HCT116 (cell line): Measurements from ENCODE around the gene MMP21. TPM values are rescaled to one million over a fixed set of nuclear protein-coding genes. Genes with fewer than 3 reads are reported as not detected.

Experiments used
- ATAC-seq: fragments of 200-7000 bp; cut with Tn5 transposase; 2 replicates; pipeline ENCODE4 v1.9.1; 2020; ENCODE audit warnings: mild to moderate bottlenecking, moderate library complexity
- BruUV-seq: library from RNA; stranded (reverse); fragments of 400-500 nt; replicated peaks from 2 replicates; lab custom pipeline; 2021; lab: Mats Ljungman, UMichigan
- CTCF ChIA-PET: fragments of 300-600 bp; sonication (Branson Sonifier 250); formaldehyde crosslinking; loops from one replicate; lab custom pipeline; 2021; ENCODE audit warnings: antibody characterized with exemption; lab: Charles Lee
- POLR2A ChIA-PET: fragments of 300-600, 350-600 bp; sonication (Branson Sonifier 250); formaldehyde crosslinking; loops from one replicate; lab custom pipeline; 2021; ENCODE audit warnings: antibody characterized with exemption; lab: Charles Lee
- RAD21 ChIA-PET, 2 experiments: fragments of 300-600 bp; sonication (Branson Sonifier 250); formaldehyde crosslinking; loops; one replicate each; lab custom pipeline; 2023; ENCODE audit warnings: low total read pairs in 2 of 2; ENCODE audit not compliant: uncharacterized antibody in 2 of 2, unreplicated experiment in 2 of 2, low non-redundant PET in 1 of 2; lab: Charles Lee
- DNase-seq: peaks from one replicate; pipeline ENCODE4 v3.0.0-alpha.2; 2010; ENCODE audit warnings: low read depth, low spot score
- H2AFZ ChIP-seq: fragments of 200-600 bp; shearing (Covaris generic), sonication (generic); 2 replicates; pipeline ENCODE4 v1.6.1; 2017; ENCODE audit warnings: low read depth, mixed run types, mixed read lengths, antibody characterized with exemption, low read length; ENCODE audit not compliant: poor library complexity, severe bottlenecking
- H3K27ac ChIP-seq: 2 replicates; pipeline ENCODE4 v1.5.1; 2012; ENCODE audit warnings: low read depth, low read length
- H3K27me3 ChIP-seq: fragments of 200-600 bp; sonication (generic); 2 replicates; pipeline ENCODE4 v1.6.1; 2016; ENCODE audit warnings: mixed run types, low read length, mixed read lengths; ENCODE audit not compliant: insufficient read depth
- H3K36me3 ChIP-seq, 2 experiments: fragments of 200-500 bp in 1 of 2; fragments of 200-600 bp in 1 of 2; sonication (Bioruptor generic) in 1 of 2; sonication (generic) in 1 of 2; 2 replicates each; pipeline versions ENCODE4 v1.5.1 to v1.6.1; 2014 to 2016; ENCODE audit warnings: low read length in 2 of 2, inconsistent platforms in 1 of 2, mixed read lengths in 1 of 2, mixed run types in 1 of 2; ENCODE audit not compliant: insufficient read depth in 2 of 2, control insufficient read depth in 1 of 2
- H3K4me1 ChIP-seq, 2 experiments: fragments of 200-600 bp in 1 of 2; sonication (generic) in 1 of 2; 2 replicates each; pipeline versions ENCODE4 v1.5.1 to v1.6.1; 2012 to 2017; ENCODE audit warnings: low read length in 2 of 2, inconsistent platforms in 1 of 2, mild to moderate bottlenecking in 1 of 2, mixed read lengths in 1 of 2, mixed run types in 1 of 2, moderate library complexity in 1 of 2; ENCODE audit not compliant: insufficient read depth in 2 of 2, control insufficient read depth in 1 of 2
- H3K4me2 ChIP-seq: fragments of 200-600 bp; sonication (generic); 2 replicates; pipeline ENCODE4 v1.6.1; 2017; ENCODE audit warnings: mixed run types, low read length, mixed read lengths
- H3K4me3 ChIP-seq, 2 experiments: fragments of 200-600 bp in 1 of 2; sonication (generic) in 1 of 2; replicated peaks in 1 of 2; 2 replicates each; pipeline ENCODE4 v1.5.1; 2011 to 2016; ENCODE audit warnings: low read length in 2 of 2, control low read depth in 1 of 2, low read depth in 1 of 2, mild to moderate bottlenecking in 1 of 2, mixed read lengths in 1 of 2, mixed run types in 1 of 2
- H3K79me2 ChIP-seq: fragments of 200-600 bp; sonication (generic); 2 replicates; pipeline ENCODE4 v1.6.1; 2017; ENCODE audit warnings: mild to moderate bottlenecking, mixed run types, low read length, moderate library complexity, mixed read lengths; ENCODE audit not compliant: insufficient read depth
- H3K9ac ChIP-seq: fragments of 200-600 bp; sonication (generic); 2 replicates; pipeline ENCODE4 v1.6.1; 2016; ENCODE audit warnings: low read length, mixed read lengths
- H3K9me2 ChIP-seq: fragments of 200-600 bp; sonication (generic), shearing (Covaris generic); 2 replicates; pipeline ENCODE4 v1.6.1; 2017; ENCODE audit warnings: mixed run types, mild to moderate bottlenecking, moderate library complexity; ENCODE audit not compliant: insufficient read depth
- H3K9me3 ChIP-seq, 2 experiments: fragments of 200-500 bp in 1 of 2; fragments of 200-600 bp in 1 of 2; sonication (Bioruptor generic) in 1 of 2; sonication (generic) in 1 of 2; 2 replicates each; pipeline ENCODE4 v1.6.1; 2014 to 2017; ENCODE audit warnings: low read length in 2 of 2, mixed read lengths in 2 of 2, inconsistent platforms in 1 of 2, low read depth in 1 of 2, mild to moderate bottlenecking in 1 of 2, mixed run types in 1 of 2, moderate library complexity in 1 of 2; ENCODE audit not compliant: control insufficient read depth in 1 of 2, insufficient read depth in 1 of 2
- H4K20me1 ChIP-seq: fragments of 200-600 bp; sonication (generic), shearing (Covaris generic); 2 replicates; pipeline ENCODE4 v1.6.1; 2017; ENCODE audit warnings: mixed run types, mild to moderate bottlenecking, moderate library complexity; ENCODE audit not compliant: insufficient read depth
- CTCF ChIP-seq, 3 experiments: fragments of 200-600 bp in 1 of 3; sonication (generic) in 1 of 3; IDR thresholded peaks in 2 of 3; conservative IDR thresholded peaks in 1 of 3; 2 replicates each; pipeline ENCODE4 v1.5.1; 2012 to 2017; ENCODE audit warnings: low read depth in 2 of 3, low read length in 2 of 3, antibody characterized with exemption in 1 of 3, borderline replicate concordance in 1 of 3, control low read depth in 1 of 3, mild to moderate bottlenecking in 1 of 3, mixed read lengths in 1 of 3, mixed run types in 1 of 3, moderate library complexity in 1 of 3; ENCODE audit not compliant: insufficient read depth in 1 of 3
- EGR1 ChIP-seq: IDR thresholded peaks from 2 replicates; pipeline ENCODE4 v1.6.1; 2012; ENCODE audit warnings: low read depth
- ELF1 ChIP-seq: IDR thresholded peaks from 2 replicates; pipeline ENCODE4 v1.6.1; 2012; ENCODE audit warnings: low read depth, borderline replicate concordance
- EZH2 ChIP-seq: fragments of 200-600 bp; sonication (generic); IDR thresholded peaks from 2 replicates; pipeline ENCODE4 v1.6.1; 2017; ENCODE audit warnings: antibody characterized with exemption, mixed run types
- EZH2phosphoT487 ChIP-seq: fragments of 200-600 bp; IDR thresholded peaks from 2 replicates; pipeline ENCODE4 v1.6.1; 2018; ENCODE audit warnings: antibody characterized with exemption, borderline replicate concordance
- FOSL1 ChIP-seq: IDR thresholded peaks from 2 replicates; pipeline ENCODE4 v1.6.1; 2012; ENCODE audit warnings: low read depth
- JUND ChIP-seq: IDR thresholded peaks from 2 replicates; pipeline ENCODE4 v1.6.1; 2012
- MAX ChIP-seq: IDR thresholded peaks from 2 replicates; pipeline ENCODE4 v1.6.1; 2012
- POLR2AphosphoS5 ChIP-seq: IDR thresholded peaks from 2 replicates; pipeline ENCODE4 v1.6.1; 2011; ENCODE audit warnings: mild to moderate bottlenecking, low read depth, low read length, moderate library complexity
- SIN3A ChIP-seq: IDR thresholded peaks from 2 replicates; pipeline ENCODE4 v1.6.1; 2012; ENCODE audit warnings: low read depth
- SRF ChIP-seq: IDR thresholded peaks from 2 replicates; pipeline ENCODE4 v1.6.1; 2012; ENCODE audit warnings: low read depth
- YY1 ChIP-seq: IDR thresholded peaks from 2 replicates; pipeline ENCODE4 v1.6.1; 2011; ENCODE audit warnings: low read length, low read depth, moderate library complexity, mild to moderate bottlenecking; ENCODE audit not compliant: insufficient replicate concordance; ENCODE audit errors: extremely low read depth
- ZNF274 ChIP-seq: fragments of 200-500 bp; sonication (Bioruptor generic); IDR thresholded peaks from 2 replicates; pipeline ENCODE4 v1.6.1; 2014; ENCODE audit warnings: mild to moderate bottlenecking, low read depth, low read length, inconsistent platforms
- intact Hi-C: fragments of 100-400 bp; cut with micrococcal nuclease; formaldehyde crosslinking; loops from 2 replicates; pipeline ENCODE4 v1.10.0; 2022
- total RNA-seq: library from RNA; stranded (reverse); gene quantifications from one replicate; pipeline ENCODE4 v1.2.1, GENCODE V29; 2021; ENCODE audit not compliant: unreplicated experiment
- TF ChIP-seq, protein P1 (sequence below): IDR thresholded peaks from 2 replicates; pipeline ENCODE4 v1.6.1; 2011; ENCODE audit warnings: mild to moderate bottlenecking, low read length, moderate library complexity; ENCODE audit not compliant: insufficient replicate concordance; ENCODE audit errors: extremely low read depth

Gene MMP21
- total RNA-seq, 1 experiment from 2014 or later: not detected

GRCh38 chr10:125783408-125783807, 7.8 kb upstream of the MMP21 start (continued):
- TF ChIP-seq, protein P1, sequence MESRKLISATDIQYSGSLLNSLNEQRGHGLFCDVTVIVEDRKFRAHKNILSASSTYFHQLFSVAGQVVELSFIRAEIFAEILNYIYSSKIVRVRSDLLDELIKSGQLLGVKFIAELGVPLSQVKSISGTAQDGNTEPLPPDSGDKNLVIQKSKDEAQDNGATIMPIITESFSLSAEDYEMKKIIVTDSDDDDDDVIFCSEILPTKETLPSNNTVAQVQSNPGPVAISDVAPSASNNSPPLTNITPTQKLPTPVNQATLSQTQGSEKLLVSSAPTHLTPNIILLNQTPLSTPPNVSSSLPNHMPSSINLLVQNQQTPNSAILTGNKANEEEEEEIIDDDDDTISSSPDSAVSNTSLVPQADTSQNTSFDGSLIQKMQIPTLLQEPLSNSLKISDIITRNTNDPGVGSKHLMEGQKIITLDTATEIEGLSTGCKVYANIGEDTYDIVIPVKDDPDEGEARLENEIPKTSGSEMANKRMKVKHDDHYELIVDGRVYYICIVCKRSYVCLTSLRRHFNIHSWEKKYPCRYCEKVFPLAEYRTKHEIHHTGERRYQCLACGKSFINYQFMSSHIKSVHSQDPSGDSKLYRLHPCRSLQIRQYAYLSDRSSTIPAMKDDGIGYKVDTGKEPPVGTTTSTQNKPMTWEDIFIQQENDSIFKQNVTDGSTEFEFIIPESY: no peak
- TF ChIP-seq EZH2phosphoT487: no peak

GRCh38 chr10:125782616-125783015, 7.0 kb upstream of the MMP21 start:
- Histone ChIP-seq H3K36me3 (no peaks in the 10 kb centered on the region), H4K20me1 (no peaks in the 10 kb centered on the region), H3K4me2 (no peak overlapping the region), H3K9ac (no peak overlapping the region), H3K4me1 (no peaks in the 10 kb centered on the region), H3K27ac (no peak overlapping the region), H3K9me2 (no peaks in the 10 kb centered on the region), H3K27me3 (no peaks in the 10 kb centered on the region), H3K4me3 (no peak overlapping the region), H2AFZ (no peak overlapping the region), H3K79me2 (no peaks in the 10 kb centered on the region)
- BruUV-seq: no TSS peak
- ChIA-PET CTCF (no interaction called here), POLR2A (no interaction called here), RAD21 (no interaction called here)
- ATAC-seq: no peak
- no peak for DNase-seq
- intact Hi-C loops: no loop called here
- no peak for TF ChIP-seq YY1
- TF ChIP-seq, all 23 proteins: peak for 0
- H3K9me3 ChIP-seq: no peaks in the 10 kb centered on the region

DNA sequence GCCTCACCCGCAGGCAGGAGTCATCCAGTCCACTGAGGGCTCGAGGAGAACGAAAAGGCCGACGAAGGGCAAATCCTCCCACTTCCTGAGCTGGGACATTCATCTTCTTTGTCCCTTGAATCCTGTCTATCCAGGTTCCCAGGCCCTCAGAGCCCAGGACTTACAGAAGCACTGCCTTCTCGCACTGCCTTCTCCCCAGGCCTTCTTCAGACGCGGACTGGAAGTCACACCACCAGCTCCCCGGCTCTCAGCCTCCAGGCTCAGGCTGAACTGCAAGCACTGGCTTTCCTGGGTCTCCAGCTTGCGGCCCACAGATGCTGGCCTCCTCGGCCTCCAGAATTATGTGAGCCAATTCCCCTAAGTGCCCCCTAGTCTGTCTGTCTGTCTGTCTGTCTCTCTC, 6.4 kb upstream of the MMP21 start:
- Histone ChIP-seq H3K4me2 (no peak overlapping the region), H3K27ac (no peak overlapping the region), H3K9me2 (no peaks in the 10 kb centered on the region), H3K9me3 (no peaks in the 10 kb centered on the region), H3K4me1 (no peaks in the 10 kb centered on the region), H4K20me1 (no peaks in the 10 kb centered on the region), H3K79me2 (no peaks in the 10 kb centered on the region), H3K36me3 (no peaks in the 10 kb centered on the region), H2AFZ (no peak overlapping the region), H3K4me3 (no peak overlapping the region), H3K9ac (no peak overlapping the region), H3K27me3 (no peaks in the 10 kb centered on the region)
- no TSS peak for BruUV-seq
- ChIA-PET RAD21 (no interaction called here), POLR2A (no interaction called here), CTCF (no interaction called here)
- intact Hi-C loops: no loop called here
- DNase-seq (no peak), ATAC-seq (no peak)
- no peak for TF ChIP-seq EZH2
- no peak for TF ChIP-seq EGR1
- no peak for TF ChIP-seq CTCF (IDR thresholded peaks at IDR 0.05 in 2 of 3, conservative IDR thresholded peaks at IDR 0.05 in 1 of 3; ENCODE audit: borderline replicate concordance in 1 of 3, insufficient read depth in 1 of 3, low read depth in 2 of 3, low read length in 2 of 3)
- no peak for TF ChIP-seq POLR2AphosphoS5
- TF ChIP-seq EZH2phosphoT487: no peak
- no peak for TF ChIP-seq JUND
- no peak for TF ChIP-seq ZNF274
- no peak for TF ChIP-seq ELF1
- TF ChIP-seq MAX: no peak
- no peak for TF ChIP-seq SIN3A
- TF ChIP-seq SRF: no peak
- TF ChIP-seq FOSL1: no peak
